A673 (cell line): Measurements from ENCODE around the gene ZNF146. TPM values are rescaled to one million over a fixed set of nuclear protein-coding genes. Genes with fewer than 3 reads are reported as not detected.
"Not testable (repeated sequence)": the region's sequence is repeated elsewhere in the genome, so short reads cannot be mapped to it uniquely, and the experiment has no call there.

Experiments
- BruUV-seq: library from RNA; stranded (reverse); fragments of 400-500 nt; replicated peaks from 2 replicates; lab custom pipeline; 2021; lab: Mats Ljungman, UMichigan
- CTCF ChIA-PET: fragments of 300-600 bp; sonication (Branson Sonifier 250); formaldehyde crosslinking; loops from one replicate; lab custom pipeline; 2022; ENCODE audit warnings: antibody characterized with exemption; lab: Charles Lee
- POLR2A ChIA-PET: fragments of 300-600 bp; sonication (Branson Sonifier 250); formaldehyde crosslinking; loops from one replicate; lab custom pipeline; 2022; ENCODE audit warnings: antibody characterized with exemption; ENCODE audit not compliant: low non-redundant PET; lab: Charles Lee
- DNase-seq: peaks from one replicate; pipeline ENCODE4 v3.0.0-alpha.2; 2015; ENCODE audit warnings: low spot score
- H3K27ac ChIP-seq: fragments of 200-600 bp; sonication (generic); 2 replicates; pipeline ENCODE4 v1.5.1; 2016; ENCODE audit warnings: mixed run types, low read depth, mild to moderate bottlenecking, mixed read lengths, antibody characterized with exemption, low read length; ENCODE audit not compliant: poor library complexity, severe bottlenecking
- H3K27me3 ChIP-seq: fragments of 200-600 bp; sonication (generic); replicated peaks from 2 replicates; pipeline ENCODE4 v1.6.1; 2017; ENCODE audit warnings: mixed run types, low read depth, mild to moderate bottlenecking, mixed read lengths, antibody characterized with exemption, low read length; ENCODE audit not compliant: insufficient read depth, poor library complexity
- H3K36me3 ChIP-seq: fragments of 200-600 bp; sonication (generic); 2 replicates; pipeline ENCODE4 v1.6.1; 2016; ENCODE audit warnings: mixed run types, mild to moderate bottlenecking, mixed read lengths, antibody characterized with exemption, low read length; ENCODE audit not compliant: insufficient read depth, poor library complexity, severe bottlenecking
- H3K4me1 ChIP-seq: fragments of 200-600 bp; sonication (generic); 2 replicates; pipeline ENCODE4 v1.6.1; 2017; ENCODE audit warnings: mixed run types, mild to moderate bottlenecking, mixed read lengths, antibody characterized with exemption, low read length; ENCODE audit not compliant: insufficient read depth, poor library complexity, severe bottlenecking
- H3K4me3 ChIP-seq: fragments of 200-600 bp; sonication (generic); 2 replicates; pipeline ENCODE4 v1.5.1; 2016; ENCODE audit warnings: low read depth, mixed run types, mild to moderate bottlenecking, mixed read lengths, low read length; ENCODE audit not compliant: poor library complexity, severe bottlenecking
- H3K9me3 ChIP-seq: fragments of 200-600 bp; sonication (generic); 2 replicates; pipeline ENCODE4 v1.6.1; 2016; ENCODE audit warnings: mixed run types, low read depth, mild to moderate bottlenecking, mixed read lengths, antibody characterized with exemption, low read length; ENCODE audit not compliant: poor library complexity, severe bottlenecking
- EZH2 ChIP-seq: fragments of 200-600 bp; sonication (generic); IDR thresholded peaks from 2 replicates; pipeline ENCODE4 v1.6.1; 2017; ENCODE audit warnings: borderline replicate concordance, low read depth, mild to moderate bottlenecking, mixed read lengths, antibody characterized with exemption, low read length; ENCODE audit not compliant: poor library complexity, severe bottlenecking
- intact Hi-C: fragments of 100-400 bp; cut with micrococcal nuclease; formaldehyde crosslinking; loops from one replicate; pipeline ENCODE4 v1.10.0; 2022; ENCODE audit not compliant: unreplicated experiment
- total RNA-seq: library from RNA; stranded (reverse); gene quantifications from 2 replicates; pipeline ENCODE4 v1.2.3, GENCODE V29; 2021
- TF ChIP-seq, protein P1 (sequence below): fragments of 300-800, 200-600 bp; sonication (generic); conservative IDR thresholded peaks from 2 replicates; pipeline ENCODE4 v1.5.1; 2017; ENCODE audit warnings: low read depth, mild to moderate bottlenecking, antibody characterized with exemption, low read length, moderate library complexity, mixed read lengths

Gene ZNF146
- total RNA-seq, 1 experiment from 2014 or later: 130 TPM

DNA sequence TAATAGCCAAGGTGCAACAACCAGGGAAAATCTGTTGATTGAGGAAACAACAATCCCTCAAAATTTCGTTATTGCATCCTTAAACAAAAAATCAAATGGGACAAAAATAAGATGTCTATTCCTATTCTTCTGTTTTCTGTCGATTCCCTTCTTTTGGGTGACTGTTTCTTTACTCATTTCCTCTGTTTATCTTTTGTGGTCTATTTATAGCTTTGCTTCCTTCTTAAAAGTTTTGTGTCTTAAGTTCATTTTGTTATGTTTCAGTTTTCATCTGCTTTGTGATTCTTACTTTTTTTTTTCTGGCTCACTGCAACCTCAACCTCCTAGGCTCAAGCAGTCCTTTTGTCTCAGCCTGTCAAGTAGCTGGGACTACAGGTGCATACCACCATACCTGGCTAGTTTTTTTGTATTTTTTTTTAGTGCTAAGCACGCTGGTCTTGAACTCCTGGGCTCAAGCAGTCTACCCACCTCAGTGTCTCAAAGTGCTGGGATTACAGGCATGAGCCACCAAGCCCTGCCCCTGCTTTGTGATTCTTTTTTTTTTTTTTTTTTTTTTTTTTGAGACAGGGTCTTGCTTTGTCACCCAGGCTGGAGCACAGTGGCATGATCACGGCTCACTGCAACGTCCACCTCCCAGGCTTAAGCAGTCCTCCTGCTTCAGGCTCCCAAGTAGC lies 10.4 kb downstream of the ZNF146 start:
- ChIA-PET CTCF (no interaction called here), POLR2A (interaction anchor here (0.6 kb wide), 1 partner anchor 264 kb away, joined by 3 read pairs; the partner anchor contains the start of gene ZNF566)
- Histone ChIP-seq H3K27ac (no peak overlapping the region), H3K27me3 (no peaks in the 10 kb centered on the region), H3K36me3 (peaks cover 91% of the 10 kb centered on the region), H3K9me3 (no peaks in the 10 kb centered on the region), H3K4me1 (no peaks in the 10 kb centered on the region), H3K4me3 (no peak overlapping the region)
- no peak for TF ChIP-seq EZH2
- TF ChIP-seq, protein P1, sequence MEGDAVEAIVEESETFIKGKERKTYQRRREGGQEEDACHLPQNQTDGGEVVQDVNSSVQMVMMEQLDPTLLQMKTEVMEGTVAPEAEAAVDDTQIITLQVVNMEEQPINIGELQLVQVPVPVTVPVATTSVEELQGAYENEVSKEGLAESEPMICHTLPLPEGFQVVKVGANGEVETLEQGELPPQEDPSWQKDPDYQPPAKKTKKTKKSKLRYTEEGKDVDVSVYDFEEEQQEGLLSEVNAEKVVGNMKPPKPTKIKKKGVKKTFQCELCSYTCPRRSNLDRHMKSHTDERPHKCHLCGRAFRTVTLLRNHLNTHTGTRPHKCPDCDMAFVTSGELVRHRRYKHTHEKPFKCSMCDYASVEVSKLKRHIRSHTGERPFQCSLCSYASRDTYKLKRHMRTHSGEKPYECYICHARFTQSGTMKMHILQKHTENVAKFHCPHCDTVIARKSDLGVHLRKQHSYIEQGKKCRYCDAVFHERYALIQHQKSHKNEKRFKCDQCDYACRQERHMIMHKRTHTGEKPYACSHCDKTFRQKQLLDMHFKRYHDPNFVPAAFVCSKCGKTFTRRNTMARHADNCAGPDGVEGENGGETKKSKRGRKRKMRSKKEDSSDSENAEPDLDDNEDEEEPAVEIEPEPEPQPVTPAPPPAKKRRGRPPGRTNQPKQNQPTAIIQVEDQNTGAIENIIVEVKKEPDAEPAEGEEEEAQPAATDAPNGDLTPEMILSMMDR: no peak
- intact Hi-C loops: no loop called here
- no TSS peak for BruUV-seq
- no peak for DNase-seq

DNA sequence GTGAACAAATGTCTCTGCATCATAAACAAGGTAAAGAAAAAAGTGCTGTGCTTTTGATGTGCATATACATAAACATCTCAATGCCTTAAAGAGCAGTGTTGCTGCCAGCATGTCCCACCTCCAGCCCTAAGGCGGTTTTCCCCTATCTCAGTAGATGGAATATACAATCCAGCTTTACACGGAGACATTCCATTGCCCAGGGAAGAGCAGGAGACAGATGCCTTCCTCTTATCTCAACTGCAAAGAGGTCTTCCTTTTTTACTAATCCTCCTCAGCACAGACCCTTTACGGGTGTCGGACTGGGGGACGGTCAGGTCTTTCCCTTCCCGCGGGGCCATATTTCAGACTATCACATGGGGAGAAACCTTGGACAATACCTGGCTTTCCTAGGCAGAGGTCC lies 18.7 kb downstream of the ZNF146 start:
- H3K27ac ChIP-seq, BruUV-seq, DNase-seq, POLR2A ChIA-PET, H3K27me3 ChIP-seq, H3K4me1 ChIP-seq, CTCF ChIA-PET, intact Hi-C loops, H3K4me3 ChIP-seq: not testable (repeated sequence)
- H3K9me3 ChIP-seq: peaks cover 49% of the 10 kb centered on the region
- H3K36me3 ChIP-seq: peaks cover 96% of the 10 kb centered on the region

DNA sequence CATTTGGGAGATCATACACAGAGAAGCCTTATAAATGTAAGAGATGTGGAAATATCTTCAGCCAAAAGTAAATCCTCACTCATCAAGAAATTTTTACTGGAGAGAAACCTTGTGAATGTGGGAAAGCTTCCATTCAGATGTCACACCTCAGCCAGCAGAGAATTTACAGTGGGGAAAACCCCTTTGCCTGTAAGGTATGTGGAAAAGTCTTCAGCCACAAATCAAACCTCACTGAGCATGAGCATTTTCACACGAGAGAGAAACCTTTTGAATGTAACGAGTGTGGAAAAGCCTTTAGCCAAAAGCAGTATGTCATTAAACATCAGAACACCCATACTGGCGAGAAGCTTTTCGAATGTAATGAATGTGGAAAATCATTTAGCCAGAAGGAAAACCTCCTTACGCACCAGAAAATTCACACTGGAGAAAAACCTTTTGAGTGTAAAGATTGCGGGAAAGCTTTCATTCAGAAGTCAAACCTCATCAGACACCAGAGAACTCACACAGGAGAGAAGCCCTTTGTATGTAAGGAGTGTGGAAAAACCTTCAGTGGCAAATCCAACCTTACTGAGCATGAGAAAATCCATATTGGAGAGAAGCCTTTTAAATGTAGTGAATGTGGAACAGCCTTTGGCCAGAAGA lies 21.5 kb downstream of the ZNF146 start:
- H3K9me3 ChIP-seq: peaks cover 49% of the 10 kb centered on the region
- DNase-seq: no peak
- no peaks in the 10 kb centered on the region for H3K27me3 ChIP-seq
- BruUV-seq: no TSS peak
- ChIA-PET POLR2A (no interaction called here), CTCF (no interaction called here)
- intact Hi-C loops: no loop called here
- H3K4me1 ChIP-seq: peaks cover 7% of the 10 kb centered on the region
- TF ChIP-seq EZH2: no peak
- TF ChIP-seq, protein P1: no peak
- H3K27ac ChIP-seq: no peak overlapping the region
- no peak overlapping the region for H3K4me3 ChIP-seq
- peaks cover 82% of the 10 kb centered on the region for H3K36me3 ChIP-seq
